H1 (cell line): ENCODE results near the gene CDC42EP1. TPM values are rescaled to one million over a fixed set of nuclear protein-coding genes. Genes with fewer than 3 reads are reported as not detected.

Source experiments
- CBX5 ChIP-seq: fragments of 300-800, 300-1000 bp; sonication (generic); IDR thresholded peaks from 2 replicates; pipeline ENCODE4 v1.7.1; 2016; ENCODE audit warnings: antibody characterized with exemption, low read length, low read depth
- CREB1 ChIP-seq: IDR thresholded peaks from 2 replicates; pipeline ENCODE4 v1.6.1; 2012; ENCODE audit warnings: inconsistent platforms
- EP300 ChIP-seq, 2 experiments: IDR thresholded peaks; 1 replicate in 1 of 2; 2 replicates in 1 of 2; pipeline ENCODE4 v1.6.1; 2011 to 2012; ENCODE audit warnings: low read depth in 2 of 2, low read length in 2 of 2, mild to moderate bottlenecking in 2 of 2, borderline replicate concordance in 1 of 2, inconsistent platforms in 1 of 2, moderate library complexity in 1 of 2
- HDAC2 ChIP-seq, 2 experiments: fragments of 300-600 bp in 1 of 2; sonication (generic) in 1 of 2; IDR thresholded peaks; 2 replicates each; pipeline ENCODE4 v1.6.1; 2011 to 2012; ENCODE audit warnings: low read depth in 2 of 2, low read length in 2 of 2, mild to moderate bottlenecking in 2 of 2, moderate library complexity in 2 of 2, borderline replicate concordance in 1 of 2, inconsistent platforms in 1 of 2
- KDM5A ChIP-seq: fragments of 200-600 bp; IDR thresholded peaks from 2 replicates; pipeline ENCODE4 v1.7.1; 2012; ENCODE audit warnings: mild to moderate bottlenecking, low read length, inconsistent platforms, mixed read lengths
- NRF1 ChIP-seq: IDR thresholded peaks from 2 replicates; pipeline ENCODE4 v1.6.1; 2011; ENCODE audit warnings: mild to moderate bottlenecking, low read depth, low read length, improper control_type of control experiment
- POLR2AphosphoS5 ChIP-seq: IDR thresholded peaks from 2 replicates; pipeline ENCODE4 v1.6.1; 2011; ENCODE audit warnings: low read depth, low read length
- RFX5 ChIP-seq: IDR thresholded peaks from 2 replicates; pipeline ENCODE4 v1.6.1; 2011; ENCODE audit warnings: low read depth, low read length, improper control_type of control experiment, borderline replicate concordance
- SIN3A ChIP-seq, 2 experiments: IDR thresholded peaks in 1 of 2; conservative IDR thresholded peaks in 1 of 2; 2 replicates each; pipeline ENCODE4 v1.6.1; 2011 to 2012; ENCODE audit warnings: low read length in 2 of 2, improper control_type of control experiment in 1 of 2, low read depth in 1 of 2, mild to moderate bottlenecking in 1 of 2
- SUZ12 ChIP-seq: fragments of 200-600 bp; sonication (generic); IDR thresholded peaks from 2 replicates; pipeline ENCODE4 v1.6.1; 2012; ENCODE audit warnings: mild to moderate bottlenecking, inconsistent platforms, low read length, moderate library complexity, mixed read lengths
- TAF1 ChIP-seq: IDR thresholded peaks from 2 replicates; pipeline ENCODE4 v1.6.1; 2011; ENCODE audit warnings: mild to moderate bottlenecking, low read depth, low read length
- polyA plus RNA-seq, 7 experiments: library from polyadenylated mRNA; depleted of rRNA in 3 of 7; stranded (reverse) in 5 of 7; unstranded in 2 of 7; fragments of >200 nt in 5 of 7; fragments of 200-250 nt in 2 of 7; gene quantifications; 1 replicate in 5 of 7; 2 replicates in 1 of 7; 4 replicates in 1 of 7; pipeline versions ENCODE4 v1.2.1 to v1.2.3, GENCODE V29; 2011 to 2013; ENCODE audit warnings: missing spikeins in 2 of 7, mixed read lengths in 2 of 7
- total RNA-seq: library from RNA; stranded (reverse); fragmentation: NEBNext Ultra II Directional; extraction: Animal tissue kit (Norgen Biotek cat#: 25700); gene quantifications from 2 replicates; pipeline ENCODE4 v1.2.1, GENCODE V29; 2021

The CDC42EP1 gene
- total and polyA plus RNA-seq, 2 of the 8 experiments (the other 6 are each of a cell fraction or from before 2014, with no cell fraction given): 8.3 to 11.2 TPM

GRCh38 chr22:37545703-37546436 lies 14.4 kb upstream of the CDC42EP1 start (continued):
- TF ChIP-seq POLR2AphosphoS5: no peak
- TF ChIP-seq SUZ12: no peak
- TF ChIP-seq KDM5A: no peak
- no peak for TF ChIP-seq HDAC2 (IDR thresholded peaks at IDR 0.05; ENCODE audit: borderline replicate concordance in 1 of 2, low read depth in 2 of 2, low read length in 2 of 2)
- 0 out of 2 replicates have a peak, but pooled peaks have one; percentile 31 for TF ChIP-seq CREB1
- TF ChIP-seq NRF1: no peak
- TF ChIP-seq SIN3A (conservative IDR thresholded peaks at IDR 0.05 in 1 of 2, IDR thresholded peaks at IDR 0.05 in 1 of 2; ENCODE audit: low read depth in 1 of 2, low read length in 2 of 2): no peak
- peak in 1 of 2 experiments; percentile 92; a peak in 1 of 3 replicates for TF ChIP-seq EP300 (IDR thresholded peaks at IDR 0.05; ENCODE audit: borderline replicate concordance in 1 of 2, low read depth in 2 of 2, low read length in 2 of 2)
- TF ChIP-seq TAF1: no peak
- TF ChIP-seq CBX5: no peak
- TF ChIP-seq RFX5: no peak
